GM19438 (cell line): Measurements from ENCODE around the gene IFNL3.

ENCODE experiments used
- ATAC-seq: cut with Tn5 transposase; IDR thresholded peaks from one replicate; pipeline ENCODE4 v1.9.1; 2021; ENCODE audit warnings: low read depth; ENCODE audit not compliant: unreplicated experiment

Gene IFNL3

GRCh38 chr19:39194832-39195542 lies 49.8 kb downstream of the IFNL3 start:
- no peak for ATAC-seq

GRCh38 chr19:39193803-39194202 lies 51.0 kb downstream of the IFNL3 start:
- no peak for ATAC-seq
